ENCODE measurements around the gene ABLIM3. TPM values are rescaled to one million over a fixed set of nuclear protein-coding genes. Genes with fewer than 3 reads are reported as not detected.

Gene ABLIM3
- total and polyA plus RNA-seq, 4 donors = 8.0 to 54.2 (median 33.6) TPM

DNA sequence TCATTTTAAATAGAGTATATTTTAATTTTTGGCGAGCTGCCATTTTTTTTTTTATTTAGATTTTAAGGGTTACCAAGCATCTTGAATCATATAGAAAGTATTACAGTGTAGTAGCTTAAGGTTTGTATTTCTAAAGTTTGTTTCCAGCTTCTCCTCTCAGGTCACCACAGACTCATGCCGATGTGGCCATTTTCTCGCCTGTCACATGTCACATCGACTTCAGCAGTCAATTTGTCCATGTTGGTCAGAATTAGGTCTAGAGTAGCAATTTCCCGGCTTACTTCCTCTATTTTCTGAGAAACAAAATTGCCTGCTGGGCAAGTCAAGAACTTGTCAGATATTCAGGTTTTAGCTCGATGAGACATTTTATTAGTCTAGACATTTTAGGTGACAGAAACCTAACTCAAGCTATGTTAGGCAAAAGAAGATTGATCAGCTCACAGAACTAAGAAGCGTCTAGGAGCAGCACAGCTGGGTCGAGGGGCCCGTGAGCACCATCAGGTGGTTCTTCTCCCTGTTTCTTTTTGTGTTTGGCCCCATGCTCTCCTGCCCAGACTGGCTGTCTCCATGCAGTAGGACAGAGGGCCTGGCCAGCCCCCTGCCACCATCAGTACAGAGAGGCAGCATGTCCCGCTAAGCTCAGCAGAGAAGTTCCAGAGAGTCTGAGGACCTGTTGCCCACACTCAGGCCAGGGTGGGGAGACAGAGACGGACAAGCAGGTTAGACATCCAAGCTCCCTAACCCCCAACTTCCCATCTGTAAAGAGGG, 82.0 kb downstream of the ABLIM3 start:
- Histone ChIP-seq H3K9ac (ENCODE audit: insufficient read depth in 1 of 2, low read length in 2 of 2) (no peak overlapping the region), H3K4me1 (ENCODE audit: control insufficient read depth in 5 of 5, insufficient read depth in 5 of 5, low read length in 5 of 5) (peaks cover 8 to 44% (median 18%) of the 10 kb centered on the region in 5 donors), H3K4me3 (no peak overlapping the region), H3K27me3 (ENCODE audit: control insufficient read depth in 3 of 3, insufficient read depth in 3 of 3, low read length in 2 of 3) (no peaks in the 10 kb centered on the region), H3K27ac (ENCODE audit: low read depth in 1 of 2, low read length in 1 of 2) (no peak overlapping the region), H3K36me3 (ENCODE audit: control insufficient read depth in 4 of 4, insufficient read depth in 4 of 4, low read length in 4 of 4) (peaks cover 0 to 38% (median 15%) of the 10 kb centered on the region in 4 donors), H3K9me3 (ENCODE audit: control insufficient read depth in 4 of 4, insufficient read depth in 3 of 4, low read length in 3 of 4) (no peaks in the 10 kb centered on the region)
- DNase-seq (peak in 1 of 3 donors; percentile 34), ATAC-seq (ENCODE audit: insufficient read depth, low FRiP score) (no peak)
- WGBS, 2 donors = 62 to 73% methylated on average over 11 of the region's 11 CpGs
- TF ChIP-seq, protein P1, sequence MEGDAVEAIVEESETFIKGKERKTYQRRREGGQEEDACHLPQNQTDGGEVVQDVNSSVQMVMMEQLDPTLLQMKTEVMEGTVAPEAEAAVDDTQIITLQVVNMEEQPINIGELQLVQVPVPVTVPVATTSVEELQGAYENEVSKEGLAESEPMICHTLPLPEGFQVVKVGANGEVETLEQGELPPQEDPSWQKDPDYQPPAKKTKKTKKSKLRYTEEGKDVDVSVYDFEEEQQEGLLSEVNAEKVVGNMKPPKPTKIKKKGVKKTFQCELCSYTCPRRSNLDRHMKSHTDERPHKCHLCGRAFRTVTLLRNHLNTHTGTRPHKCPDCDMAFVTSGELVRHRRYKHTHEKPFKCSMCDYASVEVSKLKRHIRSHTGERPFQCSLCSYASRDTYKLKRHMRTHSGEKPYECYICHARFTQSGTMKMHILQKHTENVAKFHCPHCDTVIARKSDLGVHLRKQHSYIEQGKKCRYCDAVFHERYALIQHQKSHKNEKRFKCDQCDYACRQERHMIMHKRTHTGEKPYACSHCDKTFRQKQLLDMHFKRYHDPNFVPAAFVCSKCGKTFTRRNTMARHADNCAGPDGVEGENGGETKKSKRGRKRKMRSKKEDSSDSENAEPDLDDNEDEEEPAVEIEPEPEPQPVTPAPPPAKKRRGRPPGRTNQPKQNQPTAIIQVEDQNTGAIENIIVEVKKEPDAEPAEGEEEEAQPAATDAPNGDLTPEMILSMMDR (IDR thresholded peaks at IDR 0.05; ENCODE audit: control extremely low read depth, extremely low read depth) = no peak

DNA sequence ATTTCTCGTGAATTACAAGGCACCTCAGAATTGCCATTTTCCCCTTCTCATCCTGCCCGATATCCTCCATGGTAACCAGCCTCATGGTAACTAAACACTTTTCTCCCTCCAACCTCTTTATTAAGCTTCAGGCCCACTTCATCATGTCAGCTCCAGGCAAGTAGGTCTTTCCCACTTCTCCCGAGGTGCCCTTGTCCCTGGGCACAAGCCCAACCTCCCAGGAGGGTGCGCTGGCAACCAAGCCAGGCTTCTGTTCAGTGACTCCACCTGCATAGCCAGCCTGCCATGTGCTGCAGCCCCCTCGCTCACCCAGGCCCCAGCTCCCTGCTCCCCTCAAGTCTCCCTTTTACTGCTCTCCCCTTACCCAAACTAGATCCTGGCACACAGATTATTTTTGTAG, 83.0 kb downstream of the ABLIM3 start:
- Histone ChIP-seq H3K4me3 (no peak overlapping the region), H3K27ac (ENCODE audit: low read depth in 1 of 2, low read length in 1 of 2) (no peak overlapping the region), H3K9me3 (ENCODE audit: control insufficient read depth in 4 of 4, insufficient read depth in 3 of 4, low read length in 3 of 4) (no peaks in the 10 kb centered on the region), H3K9ac (ENCODE audit: insufficient read depth in 1 of 2, low read length in 2 of 2) (no peak overlapping the region), H3K27me3 (ENCODE audit: control insufficient read depth in 3 of 3, insufficient read depth in 3 of 3, low read length in 2 of 3) (no peaks in the 10 kb centered on the region), H3K4me1 (ENCODE audit: control insufficient read depth in 5 of 5, insufficient read depth in 5 of 5, low read length in 5 of 5) (peaks cover 5 to 47% (median 16%) of the 10 kb centered on the region in 5 donors), H3K36me3 (ENCODE audit: control insufficient read depth in 4 of 4, insufficient read depth in 4 of 4, low read length in 4 of 4) (peaks cover 0 to 31% (median 10%) of the 10 kb centered on the region in 4 donors)
- DNase-seq (no peak), ATAC-seq (ENCODE audit: insufficient read depth, low FRiP score) (no peak)
- 69 to 86% methylated on average over 5 of the region's 5 CpGs for WGBS, 2 donors
- TF ChIP-seq, protein P1 (IDR thresholded peaks at IDR 0.05; ENCODE audit: control extremely low read depth, extremely low read depth) = no peak

DNA sequence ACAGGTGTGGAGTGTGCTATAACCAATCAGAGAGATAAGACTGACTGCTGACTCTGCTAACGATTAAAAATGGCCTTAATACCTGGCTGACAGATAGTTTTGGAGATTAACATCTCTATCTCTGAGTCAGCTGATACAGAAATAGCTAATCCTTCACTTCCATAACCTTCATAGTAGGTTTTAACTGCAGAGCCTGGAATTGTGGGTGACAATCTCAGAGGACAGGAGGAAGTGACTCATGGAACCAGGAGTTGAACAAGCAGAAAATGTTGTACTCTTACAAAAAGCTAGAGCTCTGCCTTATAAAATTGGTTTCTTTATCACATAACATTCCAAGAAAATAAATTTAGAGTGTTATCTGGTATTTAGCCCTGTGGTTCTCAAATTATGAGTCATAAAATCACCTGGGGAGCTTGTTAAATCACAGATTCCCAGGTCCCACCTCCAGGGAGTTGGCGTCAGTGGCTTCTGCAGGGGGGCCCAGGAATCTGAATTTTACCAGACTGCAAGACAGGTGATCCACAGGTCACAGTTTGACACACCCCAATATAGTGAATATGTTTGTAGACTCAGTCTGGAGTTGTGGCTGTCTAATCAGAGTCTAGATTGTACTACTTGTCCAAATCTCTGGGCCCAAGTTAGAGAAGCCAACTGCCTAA, 86.0 kb downstream of the ABLIM3 start:
- peaks cover 0 to 28% (median 14%) of the 10 kb centered on the region in 5 donors for H3K4me1 ChIP-seq (ENCODE audit: control insufficient read depth in 5 of 5, insufficient read depth in 5 of 5, low read length in 5 of 5)
- no peak for DNase-seq
- peak overlapping the region in 1 of 2 donors; percentile 34 for H3K27ac ChIP-seq (ENCODE audit: low read depth in 1 of 2, low read length in 1 of 2)
- H3K36me3 ChIP-seq (ENCODE audit: control insufficient read depth in 4 of 4, insufficient read depth in 4 of 4, low read length in 4 of 4) = peaks cover 0 to 44% (median 15%) of the 10 kb centered on the region in 4 donors
- TF ChIP-seq, protein P1 (IDR thresholded peaks at IDR 0.05; ENCODE audit: control extremely low read depth, extremely low read depth) = no peak
- no peaks in the 10 kb centered on the region for H3K9me3 ChIP-seq (ENCODE audit: control insufficient read depth in 4 of 4, insufficient read depth in 3 of 4, low read length in 3 of 4)
- ATAC-seq (ENCODE audit: insufficient read depth, low FRiP score) = no peak
- 83 to 84% methylated on average over 2 of the region's 2 CpGs for whole genome bisulfite sequencing, 2 donors
- H3K4me3 ChIP-seq = no peak overlapping the region
- H3K9ac ChIP-seq (ENCODE audit: insufficient read depth in 1 of 2, low read length in 2 of 2) = no peak overlapping the region
- H3K27me3 ChIP-seq (ENCODE audit: control insufficient read depth in 3 of 3, insufficient read depth in 3 of 3, low read length in 2 of 3) = no peaks in the 10 kb centered on the region
